ENCODE data around the gene PLA2R1.

DNA sequence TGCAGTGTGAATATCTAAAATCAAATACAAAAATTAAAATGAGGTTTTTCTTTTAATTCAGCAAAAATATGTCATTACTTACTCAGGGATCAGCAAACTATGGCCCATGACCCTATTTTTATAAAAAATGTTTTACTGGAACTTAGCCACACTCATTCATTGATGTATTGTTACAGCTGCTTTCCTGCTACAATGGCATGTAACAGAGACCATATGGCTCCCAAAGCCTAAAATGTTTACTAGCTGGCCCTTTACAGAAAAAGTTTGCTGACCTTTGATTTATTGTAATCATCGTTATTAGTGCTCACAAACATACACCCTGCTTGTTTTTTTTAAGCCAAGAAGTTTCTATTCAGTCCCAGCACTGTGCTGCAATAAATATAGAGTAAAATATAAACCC lies 120.3 kb downstream of the PLA2R1 start:
- TF ChIP-seq, protein P1, sequence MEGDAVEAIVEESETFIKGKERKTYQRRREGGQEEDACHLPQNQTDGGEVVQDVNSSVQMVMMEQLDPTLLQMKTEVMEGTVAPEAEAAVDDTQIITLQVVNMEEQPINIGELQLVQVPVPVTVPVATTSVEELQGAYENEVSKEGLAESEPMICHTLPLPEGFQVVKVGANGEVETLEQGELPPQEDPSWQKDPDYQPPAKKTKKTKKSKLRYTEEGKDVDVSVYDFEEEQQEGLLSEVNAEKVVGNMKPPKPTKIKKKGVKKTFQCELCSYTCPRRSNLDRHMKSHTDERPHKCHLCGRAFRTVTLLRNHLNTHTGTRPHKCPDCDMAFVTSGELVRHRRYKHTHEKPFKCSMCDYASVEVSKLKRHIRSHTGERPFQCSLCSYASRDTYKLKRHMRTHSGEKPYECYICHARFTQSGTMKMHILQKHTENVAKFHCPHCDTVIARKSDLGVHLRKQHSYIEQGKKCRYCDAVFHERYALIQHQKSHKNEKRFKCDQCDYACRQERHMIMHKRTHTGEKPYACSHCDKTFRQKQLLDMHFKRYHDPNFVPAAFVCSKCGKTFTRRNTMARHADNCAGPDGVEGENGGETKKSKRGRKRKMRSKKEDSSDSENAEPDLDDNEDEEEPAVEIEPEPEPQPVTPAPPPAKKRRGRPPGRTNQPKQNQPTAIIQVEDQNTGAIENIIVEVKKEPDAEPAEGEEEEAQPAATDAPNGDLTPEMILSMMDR (IDR thresholded peaks at IDR 0.05; ENCODE audit: poor library complexity): no peak
- TF ChIP-seq EZH2 (IDR thresholded peaks at IDR 0.05; ENCODE audit: borderline replicate concordance): no peak
- TF ChIP-seq EZH2phosphoT487 (IDR thresholded peaks at IDR 0.05; ENCODE audit: low read depth, severe bottlenecking, unreplicated experiment): no peak

All from hepatocyte (in vitro differentiated cells).